Stimulated activated naive CD8-positive, alpha-beta T cell treated with anti-CD3 and anti-CD28 coated beads, Interleukin-15, amount 100 ng/mL, for 72 hours (primary cell): Measurements from ENCODE around the gene OBSCN.

Source experiments
- ATAC-seq: fragments of 150-1000 bp; cut with Tn5 transposase; 2 replicates; pipeline ENCODE4 v1.10.0; 2021; ENCODE audit warnings: mild to moderate bottlenecking, moderate library complexity
- DNase-seq, 2 donors: peaks; one replicate each; pipeline ENCODE4 v3.0.0; 2021 to 2022
- H3K27ac Mint-ChIP-seq, 2 donors: one replicate each; pipeline ENCODE4 v1.8.0; 2022; ENCODE audit warnings: mild to moderate bottlenecking in 2 of 2, mixed read lengths in 2 of 2, moderate library complexity in 2 of 2
- H3K27me3 Mint-ChIP-seq: one replicate; pipeline ENCODE4 v1.8.0; 2022; ENCODE audit warnings: mixed read lengths
- H3K4me1 Mint-ChIP-seq: one replicate; pipeline ENCODE4 v1.8.0; 2022; ENCODE audit warnings: mild to moderate bottlenecking, mixed read lengths
- H3K4me3 Mint-ChIP-seq, 2 donors: one replicate each; pipeline ENCODE4 v1.8.0; 2022; ENCODE audit warnings: mild to moderate bottlenecking in 2 of 2, mixed read lengths in 2 of 2, moderate library complexity in 1 of 2
- H3K9me3 Mint-ChIP-seq, 2 donors: one replicate each; pipeline ENCODE4 v1.8.0; 2022; ENCODE audit warnings: mixed read lengths in 2 of 2

Gene OBSCN

GRCh38 chr1:228207851-228208821, at the start of gene OBSCN:
OBSCN (plus strand) TSS chr1:228208044; CDS start chr1:228211784, 3,740 bp downstream.
- peak in 1 of 2 donors; percentile 2 for DNase-seq
- H3K27ac Mint-ChIP-seq = peak within 1 kb of the TSS in 1 of 2 donors; percentile 57
- no peaks in the 10 kb centered on the region for H3K9me3 Mint-ChIP-seq
- peaks cover 12% of the 10 kb centered on the region for H3K4me1 Mint-ChIP-seq
- peaks cover 32% of the 10 kb centered on the region for H3K27me3 Mint-ChIP-seq
- no peak within 1 kb of the TSS for H3K4me3 Mint-ChIP-seq
- ATAC-seq = no peak

- peaks cover 57% of the 10 kb centered on the region for H3K4me1 Mint-ChIP-seq
- DNase-seq = no peak
- no peak overlapping the region for H3K27ac Mint-ChIP-seq
- no peaks in the 10 kb centered on the region for H3K27me3 Mint-ChIP-seq
- no peaks in the 10 kb centered on the region for H3K9me3 Mint-ChIP-seq
- peak; percentile 21 for ATAC-seq
- H3K4me3 Mint-ChIP-seq = no peak overlapping the region
Measured at GRCh38 chr1:228158151-228159007, 49.5 kb upstream of the OBSCN start.

- Mint-ChIP-seq H3K27ac (no peak overlapping the region), H3K9me3 (no peaks in the 10 kb centered on the region), H3K27me3 (no peaks in the 10 kb centered on the region), H3K4me3 (no peak overlapping the region), H3K4me1 (peaks cover 60% of the 10 kb centered on the region)
- DNase-seq (no peak), ATAC-seq (no peak)
Measured at GRCh38 chr1:228159008-228159665, 48.7 kb upstream of the OBSCN start.

- DNase-seq = no peak
- no peak overlapping the region for H3K4me3 Mint-ChIP-seq
- H3K9me3 Mint-ChIP-seq = no peaks in the 10 kb centered on the region
- H3K4me1 Mint-ChIP-seq = peaks cover 57% of the 10 kb centered on the region
- no peak overlapping the region for H3K27ac Mint-ChIP-seq
- H3K27me3 Mint-ChIP-seq = no peaks in the 10 kb centered on the region
- no peak for ATAC-seq
Measured at GRCh38 chr1:228160201-228160761, 47.6 kb upstream of the OBSCN start.

- Mint-ChIP-seq H3K27me3 (no peaks in the 10 kb centered on the region), H3K4me3 (no peak overlapping the region), H3K4me1 (peaks cover 46% of the 10 kb centered on the region), H3K9me3 (no peaks in the 10 kb centered on the region), H3K27ac (no peak overlapping the region)
- ATAC-seq = no peak
- no peak for DNase-seq
Measured at GRCh38 chr1:228161362-228161761, 46.5 kb upstream of the OBSCN start.

GRCh38 chr1:228161866-228162265, 46.0 kb upstream of the OBSCN start:
- no peak for ATAC-seq
- Mint-ChIP-seq H3K9me3 (no peaks in the 10 kb centered on the region), H3K27me3 (no peaks in the 10 kb centered on the region), H3K4me1 (peaks cover 46% of the 10 kb centered on the region), H3K4me3 (peak overlapping the region in 1 of 2 donors; percentile 45), H3K27ac (peak overlapping the region in 1 of 2 donors; percentile 61)
- no peak for DNase-seq

GRCh38 chr1:228162286-228163006, 45.4 kb upstream of the OBSCN start:
- ATAC-seq (no peak), DNase-seq (no peak)
- H3K9me3 Mint-ChIP-seq = no peaks in the 10 kb centered on the region
- no peaks in the 10 kb centered on the region for H3K27me3 Mint-ChIP-seq
- H3K4me1 Mint-ChIP-seq = peaks cover 45% of the 10 kb centered on the region
- peak overlapping the region in 1 of 2 donors; percentile 45 for H3K4me3 Mint-ChIP-seq
- H3K27ac Mint-ChIP-seq = peak overlapping the region; percentile 61 to 78

- ATAC-seq (no peak), DNase-seq (no peak)
- Mint-ChIP-seq H3K4me3 (no peak overlapping the region), H3K27ac (peak overlapping the region; percentile 61 to 78), H3K27me3 (no peaks in the 10 kb centered on the region), H3K4me1 (peaks cover 51% of the 10 kb centered on the region), H3K9me3 (no peaks in the 10 kb centered on the region)
Measured at GRCh38 chr1:228163007-228163753, 44.7 kb upstream of the OBSCN start.

GRCh38 chr1:228163776-228164519, 43.9 kb upstream of the OBSCN start:
- DNase-seq = no peak
- no peak for ATAC-seq
- H3K4me3 Mint-ChIP-seq = peak overlapping the region; percentile 80 to 93
- H3K4me1 Mint-ChIP-seq = peaks cover 57% of the 10 kb centered on the region
- no peaks in the 10 kb centered on the region for H3K9me3 Mint-ChIP-seq
- peak overlapping the region in 1 of 2 donors; percentile 59 for H3K27ac Mint-ChIP-seq
- H3K27me3 Mint-ChIP-seq = no peaks in the 10 kb centered on the region

GRCh38 chr1:228164561-228165371, 43.1 kb upstream of the OBSCN start:
- peak overlapping the region; percentile 80 to 93 for H3K4me3 Mint-ChIP-seq
- ATAC-seq = no peak
- peak overlapping the region; percentile 59 to 87 for H3K27ac Mint-ChIP-seq
- no peak for DNase-seq
- H3K9me3 Mint-ChIP-seq = no peaks in the 10 kb centered on the region
- H3K27me3 Mint-ChIP-seq = no peaks in the 10 kb centered on the region
- H3K4me1 Mint-ChIP-seq = peaks cover 63% of the 10 kb centered on the region

- Mint-ChIP-seq H3K9me3 (no peaks in the 10 kb centered on the region), H3K27me3 (no peaks in the 10 kb centered on the region), H3K27ac (peak within 1 kb of the TSS; percentile 88 to 97), H3K4me1 (peaks cover 67% of the 10 kb centered on the region), H3K4me3 (peak within 1 kb of the TSS; percentile 81 to 93)
- DNase-seq (peak; percentile 99 to 100), ATAC-seq (peak; percentile 90)
Measured at GRCh38 chr1:228165372-228166169, 42.3 kb upstream of the OBSCN start, which contains the start of gene IBA57. IBA57 (plus strand) TSS chr1:228165804; CDS start chr1:228165817, 13 bp downstream.
